HepG2 (cell line): ENCODE measurements around the gene SCYL1. TPM values are rescaled to one million over a fixed set of nuclear protein-coding genes. Genes with fewer than 3 reads are reported as not detected.
A peak's percentile ranks its signal among the peaks of the same experiment; 100 is the strongest.

ENCODE experiments used
- HIVEP1 ChIP-seq: sonication (generic); formaldehyde crosslinking; IDR thresholded peaks from 2 replicates; pipeline ENCODE4 v1.4.0; 2020; ENCODE audit warnings: mild to moderate bottlenecking, missing genetic modification reagents
- HMGXB4 ChIP-seq, 2 experiments: sonication (generic) in 1 of 2; formaldehyde crosslinking in 1 of 2; IDR thresholded peaks; 2 replicates each; pipeline versions ENCODE4 v1.4.0 to v1.6.1; 2018 to 2020; ENCODE audit warnings: missing genetic modification reagents in 2 of 2, borderline replicate concordance in 1 of 2, low read depth in 1 of 2, mild to moderate bottlenecking in 1 of 2, missing biosample characterization in 1 of 2
- PATZ1 ChIP-seq: sonication (generic); formaldehyde crosslinking; IDR thresholded peaks from 2 replicates; pipeline ENCODE4 v1.4.0; 2020; ENCODE audit warnings: missing genetic modification reagents
- PRDM15 ChIP-seq: sonication (generic); formaldehyde crosslinking; IDR thresholded peaks from 2 replicates; pipeline ENCODE4 v1.4.0; 2020; ENCODE audit warnings: missing genetic modification reagents
- RCOR2 ChIP-seq: IDR thresholded peaks from 2 replicates; pipeline ENCODE4 v1.6.1; 2016; ENCODE audit warnings: missing biosample characterization, missing genetic modification reagents
- SMC3 ChIP-seq: IDR thresholded peaks from 2 replicates; pipeline ENCODE4 v1.6.1; 2011; ENCODE audit warnings: low read length, improper control_type of control experiment
- ZBTB14 ChIP-seq: sonication (generic); formaldehyde crosslinking; IDR thresholded peaks from 2 replicates; pipeline ENCODE4 v1.4.0; 2020; ENCODE audit warnings: missing genetic modification reagents
- ZKSCAN8 ChIP-seq: IDR thresholded peaks from 2 replicates; pipeline ENCODE4 v1.6.1; 2016; ENCODE audit warnings: borderline replicate concordance, missing genetic modification reagents, missing compliant biosample characterization
- ZNF331 ChIP-seq: sonication (generic); formaldehyde crosslinking; IDR thresholded peaks from 2 replicates; pipeline ENCODE4 v1.4.0; 2020; ENCODE audit warnings: missing genetic modification reagents
- ZNF431 ChIP-seq: sonication (generic); formaldehyde crosslinking; IDR thresholded peaks from 2 replicates; pipeline ENCODE4 v1.9.0; 2022; ENCODE audit warnings: missing genetic modification reagents, low read depth, mild to moderate bottlenecking, borderline replicate concordance
- ZNF704 ChIP-seq: sonication (generic); formaldehyde crosslinking; IDR thresholded peaks from 2 replicates; pipeline ENCODE4 v1.8.1; 2023; ENCODE audit warnings: mild to moderate bottlenecking, inconsistent platforms, moderate library complexity, missing genetic modification reagents, borderline replicate concordance
- polyA plus RNA-seq, 8 experiments: library from polyadenylated mRNA; depleted of rRNA in 3 of 8; stranded (reverse) in 7 of 8; unstranded in 1 of 8; fragments of >200 nt; fragmentation: Illumina TruSeq in 4 of 8; extraction: Trizol in 4 of 8; gene quantifications; 2 replicates each; pipeline versions ENCODE4 v1.2.1 to v1.2.3, GENCODE V29; 2011 to 2016; ENCODE audit warnings: low read depth in 4 of 8, missing spikeins in 1 of 8, mixed read lengths in 1 of 8; ENCODE audit not compliant: insufficient read depth in 1 of 8
- total RNA-seq, 5 experiments: library from RNA; depleted of rRNA; stranded (reverse); fragments of >200 nt; fragmentation: Illumina TruSeq; extraction: Trizol; gene quantifications; 2 replicates each; pipeline ENCODE4 v1.2.3, GENCODE V29; 2016; ENCODE audit warnings: low read depth in 1 of 5

The SCYL1 gene
- total and polyA plus RNA-seq, 2 of the 13 experiments (the other 11 are each of a cell fraction or from before 2014, with no cell fraction given) = 65.9 to 103 TPM

GRCh38 chr11:65479184-65480145 lies 45.4 kb upstream of the SCYL1 start (continued):
- TF ChIP-seq HMGXB4 (CRISPR knock-in tag; IDR thresholded peaks at IDR 0.05; ENCODE audit: borderline replicate concordance in 1 of 2, low read depth in 1 of 2) (peak; percentile 56 to 58; a peak in 2 of 4 replicates), SMC3 (peak; percentile 58), ZBTB14 (no peak), RCOR2 (CRISPR knock-in tag) (peak; percentile 52; the same call in 1 of the 2 replicates), PRDM15 (no peak), PATZ1 (CRISPR knock-in tag) (peak; percentile 84), ZKSCAN8 (0 out of 2 replicates have a peak, but pooled peaks have one; percentile 36), ZNF704 (CRISPR knock-in tag) (0 out of 2 replicates have a peak, but pooled peaks have one; percentile 40), ZNF431 (CRISPR knock-in tag) (no peak), HIVEP1 (CRISPR knock-in tag) (0 out of 2 replicates have a peak, but pooled peaks have one; percentile 37), ZNF331 (CRISPR knock-in tag) (0 out of 2 replicates have a peak, but pooled peaks have one; percentile 34)
